Measurements from ENCODE around the gene ELAVL1. TPM values are rescaled to one million over a fixed set of nuclear protein-coding genes. Genes with fewer than 3 reads are reported as not detected.

ELAVL1 gene
- total and polyA plus RNA-seq, 9 of the 15 experiments (the other 6 are each of a cell fraction or from before 2014, with no cell fraction given): 4.3 to 172 (median 69.2) TPM

DNA sequence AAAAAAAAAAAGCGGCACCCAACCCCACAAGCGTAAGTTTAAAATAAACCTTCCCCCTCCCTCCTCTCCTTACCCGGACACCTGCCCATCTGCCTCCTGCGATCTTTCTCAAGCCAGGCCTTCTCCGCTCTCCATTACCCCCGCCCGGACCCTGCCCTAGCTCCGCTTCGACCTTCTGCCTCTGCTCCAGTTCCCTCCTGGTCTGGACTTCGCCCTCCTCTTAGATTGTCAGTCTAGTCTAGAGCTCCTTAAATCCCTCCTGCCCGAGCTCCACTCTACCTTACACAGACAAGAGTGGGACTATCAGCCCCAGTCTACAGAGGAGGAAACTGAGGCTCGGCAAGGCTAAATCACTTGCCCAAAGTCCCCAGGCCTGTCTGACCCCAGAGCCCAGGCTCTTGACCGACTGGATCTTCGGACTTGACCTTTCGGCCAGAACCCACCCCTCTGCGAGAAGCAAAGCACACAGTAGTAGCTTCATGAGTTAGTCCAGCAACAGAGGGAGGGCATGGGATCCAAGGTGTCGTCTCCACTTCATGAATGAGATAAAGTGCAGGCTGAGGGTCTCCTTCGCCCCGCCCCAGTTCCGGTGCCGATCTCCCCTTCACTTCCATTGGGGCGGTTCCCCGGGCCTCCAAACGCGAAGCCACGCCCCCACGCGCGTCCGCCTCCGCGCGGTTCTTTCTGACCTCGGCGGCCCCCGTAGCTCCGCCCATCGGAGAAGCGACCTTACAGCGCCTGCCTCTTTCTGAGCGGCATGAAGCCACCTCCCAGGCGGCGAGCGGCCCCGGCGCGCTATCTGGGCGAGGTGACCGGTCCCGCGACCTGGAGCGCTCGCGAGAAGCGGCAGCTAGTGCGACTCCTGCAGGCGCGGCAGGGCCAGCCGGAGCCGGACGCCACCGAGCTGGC is 85.6 kb downstream of the ELAVL1 start, which contains the start of gene SNAPC2 (continued):
- TF ChIP-seq, protein P1, sequence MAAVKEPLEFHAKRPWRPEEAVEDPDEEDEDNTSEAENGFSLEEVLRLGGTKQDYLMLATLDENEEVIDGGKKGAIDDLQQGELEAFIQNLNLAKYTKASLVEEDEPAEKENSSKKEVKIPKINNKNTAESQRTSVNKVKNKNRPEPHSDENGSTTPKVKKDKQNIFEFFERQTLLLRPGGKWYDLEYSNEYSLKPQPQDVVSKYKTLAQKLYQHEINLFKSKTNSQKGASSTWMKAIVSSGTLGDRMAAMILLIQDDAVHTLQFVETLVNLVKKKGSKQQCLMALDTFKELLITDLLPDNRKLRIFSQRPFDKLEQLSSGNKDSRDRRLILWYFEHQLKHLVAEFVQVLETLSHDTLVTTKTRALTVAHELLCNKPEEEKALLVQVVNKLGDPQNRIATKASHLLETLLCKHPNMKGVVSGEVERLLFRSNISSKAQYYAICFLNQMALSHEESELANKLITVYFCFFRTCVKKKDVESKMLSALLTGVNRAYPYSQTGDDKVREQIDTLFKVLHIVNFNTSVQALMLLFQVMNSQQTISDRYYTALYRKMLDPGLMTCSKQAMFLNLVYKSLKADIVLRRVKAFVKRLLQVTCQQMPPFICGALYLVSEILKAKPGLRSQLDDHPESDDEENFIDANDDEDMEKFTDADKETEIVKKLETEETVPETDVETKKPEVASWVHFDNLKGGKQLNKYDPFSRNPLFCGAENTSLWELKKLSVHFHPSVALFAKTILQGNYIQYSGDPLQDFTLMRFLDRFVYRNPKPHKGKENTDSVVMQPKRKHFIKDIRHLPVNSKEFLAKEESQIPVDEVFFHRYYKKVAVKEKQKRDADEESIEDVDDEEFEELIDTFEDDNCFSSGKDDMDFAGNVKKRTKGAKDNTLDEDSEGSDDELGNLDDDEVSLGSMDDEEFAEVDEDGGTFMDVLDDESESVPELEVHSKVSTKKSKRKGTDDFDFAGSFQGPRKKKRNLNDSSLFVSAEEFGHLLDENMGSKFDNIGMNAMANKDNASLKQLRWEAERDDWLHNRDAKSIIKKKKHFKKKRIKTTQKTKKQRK (IDR thresholded peaks at IDR 0.05; ENCODE audit: borderline replicate concordance, low read depth, low read length): no peak
- TF ChIP-seq ZNF280A (IDR thresholded peaks at IDR 0.05; ENCODE audit: low read depth, partially characterized antibody) (no peak), BRF1 (IDR thresholded peaks at IDR 0.05; ENCODE audit: borderline replicate concordance, extremely low read depth, insufficient read length) (no peak), CBX3 (IDR thresholded peaks at IDR 0.05; ENCODE audit: borderline replicate concordance in 1 of 2, low read length in 2 of 2) (no peak), RBM22 (IDR thresholded peaks at IDR 0.05; ENCODE audit: low read depth, low read length, poor library complexity, severe bottlenecking) (no peak), HMG20A (CRISPR knock-in tag; conservative IDR thresholded peaks at IDR 0.05) (no peak), BACH1 (tag; IDR thresholded peaks at IDR 0.05) (no peak)
- TF ChIP-seq, protein P2, sequence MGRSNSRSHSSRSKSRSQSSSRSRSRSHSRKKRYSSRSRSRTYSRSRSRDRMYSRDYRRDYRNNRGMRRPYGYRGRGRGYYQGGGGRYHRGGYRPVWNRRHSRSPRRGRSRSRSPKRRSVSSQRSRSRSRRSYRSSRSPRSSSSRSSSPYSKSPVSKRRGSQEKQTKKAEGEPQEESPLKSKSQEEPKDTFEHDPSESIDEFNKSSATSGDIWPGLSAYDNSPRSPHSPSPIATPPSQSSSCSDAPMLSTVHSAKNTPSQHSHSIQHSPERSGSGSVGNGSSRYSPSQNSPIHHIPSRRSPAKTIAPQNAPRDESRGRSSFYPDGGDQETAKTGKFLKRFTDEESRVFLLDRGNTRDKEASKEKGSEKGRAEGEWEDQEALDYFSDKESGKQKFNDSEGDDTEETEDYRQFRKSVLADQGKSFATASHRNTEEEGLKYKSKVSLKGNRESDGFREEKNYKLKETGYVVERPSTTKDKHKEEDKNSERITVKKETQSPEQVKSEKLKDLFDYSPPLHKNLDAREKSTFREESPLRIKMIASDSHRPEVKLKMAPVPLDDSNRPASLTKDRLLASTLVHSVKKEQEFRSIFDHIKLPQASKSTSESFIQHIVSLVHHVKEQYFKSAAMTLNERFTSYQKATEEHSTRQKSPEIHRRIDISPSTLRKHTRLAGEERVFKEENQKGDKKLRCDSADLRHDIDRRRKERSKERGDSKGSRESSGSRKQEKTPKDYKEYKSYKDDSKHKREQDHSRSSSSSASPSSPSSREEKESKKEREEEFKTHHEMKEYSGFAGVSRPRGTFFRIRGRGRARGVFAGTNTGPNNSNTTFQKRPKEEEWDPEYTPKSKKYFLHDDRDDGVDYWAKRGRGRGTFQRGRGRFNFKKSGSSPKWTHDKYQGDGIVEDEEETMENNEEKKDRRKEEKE (IDR thresholded peaks at IDR 0.05; ENCODE audit: borderline replicate concordance in 1 of 2, control insufficient read depth in 1 of 2, low read depth in 2 of 2, low read length in 1 of 2): no peak
- TF ChIP-seq, protein P3, sequence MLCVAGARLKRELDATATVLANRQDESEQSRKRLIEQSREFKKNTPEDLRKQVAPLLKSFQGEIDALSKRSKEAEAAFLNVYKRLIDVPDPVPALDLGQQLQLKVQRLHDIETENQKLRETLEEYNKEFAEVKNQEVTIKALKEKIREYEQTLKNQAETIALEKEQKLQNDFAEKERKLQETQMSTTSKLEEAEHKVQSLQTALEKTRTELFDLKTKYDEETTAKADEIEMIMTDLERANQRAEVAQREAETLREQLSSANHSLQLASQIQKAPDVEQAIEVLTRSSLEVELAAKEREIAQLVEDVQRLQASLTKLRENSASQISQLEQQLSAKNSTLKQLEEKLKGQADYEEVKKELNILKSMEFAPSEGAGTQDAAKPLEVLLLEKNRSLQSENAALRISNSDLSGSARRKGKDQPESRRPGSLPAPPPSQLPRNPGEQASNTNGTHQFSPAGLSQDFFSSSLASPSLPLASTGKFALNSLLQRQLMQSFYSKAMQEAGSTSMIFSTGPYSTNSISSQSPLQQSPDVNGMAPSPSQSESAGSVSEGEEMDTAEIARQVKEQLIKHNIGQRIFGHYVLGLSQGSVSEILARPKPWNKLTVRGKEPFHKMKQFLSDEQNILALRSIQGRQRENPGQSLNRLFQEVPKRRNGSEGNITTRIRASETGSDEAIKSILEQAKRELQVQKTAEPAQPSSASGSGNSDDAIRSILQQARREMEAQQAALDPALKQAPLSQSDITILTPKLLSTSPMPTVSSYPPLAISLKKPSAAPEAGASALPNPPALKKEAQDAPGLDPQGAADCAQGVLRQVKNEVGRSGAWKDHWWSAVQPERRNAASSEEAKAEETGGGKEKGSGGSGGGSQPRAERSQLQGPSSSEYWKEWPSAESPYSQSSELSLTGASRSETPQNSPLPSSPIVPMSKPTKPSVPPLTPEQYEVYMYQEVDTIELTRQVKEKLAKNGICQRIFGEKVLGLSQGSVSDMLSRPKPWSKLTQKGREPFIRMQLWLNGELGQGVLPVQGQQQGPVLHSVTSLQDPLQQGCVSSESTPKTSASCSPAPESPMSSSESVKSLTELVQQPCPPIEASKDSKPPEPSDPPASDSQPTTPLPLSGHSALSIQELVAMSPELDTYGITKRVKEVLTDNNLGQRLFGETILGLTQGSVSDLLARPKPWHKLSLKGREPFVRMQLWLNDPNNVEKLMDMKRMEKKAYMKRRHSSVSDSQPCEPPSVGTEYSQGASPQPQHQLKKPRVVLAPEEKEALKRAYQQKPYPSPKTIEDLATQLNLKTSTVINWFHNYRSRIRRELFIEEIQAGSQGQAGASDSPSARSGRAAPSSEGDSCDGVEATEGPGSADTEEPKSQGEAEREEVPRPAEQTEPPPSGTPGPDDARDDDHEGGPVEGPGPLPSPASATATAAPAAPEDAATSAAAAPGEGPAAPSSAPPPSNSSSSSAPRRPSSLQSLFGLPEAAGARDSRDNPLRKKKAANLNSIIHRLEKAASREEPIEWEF (CRISPR knock-in tag; IDR thresholded peaks at IDR 0.05): no peak
